Skeletal muscle tissue (tissue), 4 donors: ENCODE results near the gene DYRK2. TPM values are rescaled to one million over a fixed set of nuclear protein-coding genes. Genes with fewer than 3 reads are reported as not detected.

Experiments used
- H3K27ac ChIP-seq: one replicate; pipeline ENCODE4 v1.7.0; 2013; ENCODE audit warnings: mild to moderate bottlenecking, low read depth, low read length, inconsistent platforms
- H3K27me3 ChIP-seq, 3 donors: one replicate each; pipeline ENCODE4 v1.7.0; 2013; ENCODE audit warnings: low read length in 3 of 3; ENCODE audit not compliant: control insufficient read depth in 3 of 3, insufficient read depth in 3 of 3
- H3K36me3 ChIP-seq, 3 donors: one replicate each; pipeline ENCODE4 v1.7.0; 2013; ENCODE audit warnings: low read length in 3 of 3; ENCODE audit not compliant: control insufficient read depth in 3 of 3, insufficient read depth in 3 of 3
- H3K4me1 ChIP-seq, 3 donors: one replicate each; pipeline ENCODE4 v1.7.0; 2013; ENCODE audit warnings: low read length in 3 of 3, mild to moderate bottlenecking in 3 of 3; ENCODE audit not compliant: control insufficient read depth in 3 of 3, insufficient read depth in 3 of 3
- H3K4me3 ChIP-seq, 3 donors: one replicate each; pipeline ENCODE4 v1.7.0; 2013; ENCODE audit warnings: low read length in 3 of 3
- H3K9ac ChIP-seq, 3 donors: one replicate each; pipeline ENCODE4 v1.7.0; 2013; ENCODE audit warnings: low read length in 3 of 3, mild to moderate bottlenecking in 3 of 3, moderate library complexity in 2 of 3, low read depth in 1 of 3
- H3K9me3 ChIP-seq, 3 donors: one replicate each; pipeline ENCODE4 v1.7.0; 2013; ENCODE audit warnings: low read length in 3 of 3; ENCODE audit not compliant: control insufficient read depth in 3 of 3
- total RNA-seq: library from RNA; depleted of rRNA; stranded (reverse); fragments of >200 nt; gene quantifications from one replicate; pipeline ENCODE4 v1.2.3, GENCODE V29; 2014
- donor health status: Osteomylitis.

The DYRK2 gene
- total RNA-seq, 1 donor from 2014 or later: 47.0 TPM

DNA sequence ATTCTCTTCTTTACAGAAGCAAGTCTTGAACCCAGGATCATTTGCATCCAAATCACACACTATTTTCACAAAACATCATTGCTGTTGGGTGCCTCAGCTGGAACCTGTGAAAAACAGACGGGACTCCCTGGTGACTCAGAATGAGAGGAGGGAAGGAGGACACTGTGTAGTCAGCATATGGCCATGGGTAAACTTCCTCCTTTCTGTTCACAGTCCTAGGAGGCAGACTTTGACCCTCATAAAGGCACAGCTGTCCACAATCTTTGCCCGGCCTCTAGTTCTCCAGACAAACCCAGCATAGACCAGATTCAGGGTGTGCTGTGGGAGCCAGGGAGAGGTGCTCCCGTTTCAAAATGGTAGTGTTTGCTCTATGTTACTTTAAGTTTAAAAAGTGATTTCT lies 62.0 kb downstream of the DYRK2 start:
- Histone ChIP-seq H3K27me3 (no peaks in the 10 kb centered on the region), H3K4me1 (peaks cover 4 to 6% (median 4%) of the 10 kb centered on the region in 3 donors), H3K9me3 (no peaks in the 10 kb centered on the region), H3K36me3 (no peaks in the 10 kb centered on the region), H3K9ac (no peak overlapping the region), H3K4me3 (no peak overlapping the region), H3K27ac (no peak overlapping the region)

DNA sequence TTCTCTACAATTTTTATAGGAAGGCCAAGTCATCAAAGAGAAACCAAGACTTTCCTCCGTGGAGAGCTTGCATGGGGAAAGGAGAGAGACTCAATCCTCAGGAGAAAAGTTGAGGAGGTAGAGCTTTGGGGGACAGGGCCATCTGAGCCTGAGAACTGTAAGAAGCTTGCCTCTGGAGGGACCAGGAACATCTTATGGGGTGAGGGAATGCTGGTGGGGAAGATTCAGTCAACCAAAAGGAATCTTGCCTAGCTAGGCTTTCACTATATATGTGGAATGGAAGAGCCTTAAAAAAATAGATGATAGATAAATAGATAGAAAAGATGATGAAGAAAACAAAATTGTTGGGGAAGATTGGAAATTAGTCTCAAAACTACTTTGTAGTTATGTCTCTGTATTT lies 63.5 kb downstream of the DYRK2 start:
- H3K27ac ChIP-seq: no peak overlapping the region
- no peaks in the 10 kb centered on the region for H3K27me3 ChIP-seq
- no peaks in the 10 kb centered on the region for H3K36me3 ChIP-seq
- H3K4me3 ChIP-seq: no peak overlapping the region
- peaks cover 0 to 2% (median 0%) of the 10 kb centered on the region in 3 donors for H3K4me1 ChIP-seq
- no peak overlapping the region for H3K9ac ChIP-seq
- no peaks in the 10 kb centered on the region for H3K9me3 ChIP-seq

- no peak overlapping the region for H3K27ac ChIP-seq
- no peaks in the 10 kb centered on the region for H3K36me3 ChIP-seq
- no peaks in the 10 kb centered on the region for H3K27me3 ChIP-seq
- H3K9me3 ChIP-seq: no peaks in the 10 kb centered on the region
- no peak overlapping the region for H3K9ac ChIP-seq
- H3K4me1 ChIP-seq: peaks cover 0 to 3% (median 2%) of the 10 kb centered on the region in 3 donors
- no peak overlapping the region for H3K4me3 ChIP-seq
Observed at GRCh38 chr12:67714648-67715047, 66.1 kb downstream of the DYRK2 start.
